ENCODE results near the gene ANKMY1. TPM values are rescaled to one million over a fixed set of nuclear protein-coding genes. Genes with fewer than 3 reads are reported as not detected.

Gene ANKMY1
- polyA plus RNA-seq, 1 experiment, result 6.8 TPM

- no peaks in the 10 kb centered on the region for H3K27me3 ChIP-seq (ENCODE audit: control insufficient read depth, insufficient read depth, low read length)
- POLR2A ChIA-PET, result no interaction called here
- no peak for DNase-seq (ENCODE audit: low read depth)
- H3K36me3 ChIP-seq (ENCODE audit: control insufficient read depth, insufficient read depth, low read length), result no peaks in the 10 kb centered on the region; the same call in 1 of the 2 replicates
- H3K4me3 ChIP-seq (ENCODE audit: low read depth, low read length), result no peak overlapping the region
- CTCF ChIA-PET, result interaction anchor here (0.9 to 2.1 kb wide), 3 partner anchors 11 to 333 kb away, joined by 3 to 9 read pairs (median 3); no protein-coding TSS in a partner anchor
- TF ChIP-seq CTCF (IDR thresholded peaks at IDR 0.05; ENCODE audit: insufficient read depth, low read depth, low read length), result no peak
Observed at GRCh38 chr2:240507778-240508251, 50.0 kb downstream of the ANKMY1 start.

GRCh38 chr2:240507060-240507777, 50.6 kb downstream of the ANKMY1 start:
- ChIA-PET POLR2A (no interaction called here), CTCF (interaction anchor here (0.9 to 2.1 kb wide), 3 partner anchors 10 to 50 kb away, joined by 3 to 9 read pairs (median 3); no protein-coding TSS in a partner anchor)
- Histone ChIP-seq H3K36me3 (ENCODE audit: control insufficient read depth, insufficient read depth, low read length) (no peaks in the 10 kb centered on the region; the same call in 1 of the 2 replicates), H3K27me3 (ENCODE audit: control insufficient read depth, insufficient read depth, low read length) (no peaks in the 10 kb centered on the region), H3K4me3 (ENCODE audit: low read depth, low read length) (no peak overlapping the region)
- no peak for DNase-seq (ENCODE audit: low read depth)
- TF ChIP-seq CTCF (IDR thresholded peaks at IDR 0.05; ENCODE audit: insufficient read depth, low read depth, low read length), result no peak

GRCh38 chr2:240506406-240507059, 51.3 kb downstream of the ANKMY1 start:
- ChIA-PET CTCF (interaction anchor here (1.2 to 3.5 kb wide), 3 partner anchors 8 to 50 kb away, joined by 3 to 9 read pairs (median 9); no protein-coding TSS in a partner anchor), POLR2A (no interaction called here)
- Histone ChIP-seq H3K27me3 (ENCODE audit: control insufficient read depth, insufficient read depth, low read length) (no peaks in the 10 kb centered on the region), H3K4me3 (ENCODE audit: low read depth, low read length) (no peak overlapping the region), H3K36me3 (ENCODE audit: control insufficient read depth, insufficient read depth, low read length) (no peaks in the 10 kb centered on the region; the same call in 1 of the 2 replicates)
- no peak for DNase-seq (ENCODE audit: low read depth)
- TF ChIP-seq CTCF (IDR thresholded peaks at IDR 0.05; ENCODE audit: insufficient read depth, low read depth, low read length), result no peak

- POLR2A ChIA-PET, result no interaction called here
- Histone ChIP-seq H3K27me3 (ENCODE audit: control insufficient read depth, insufficient read depth, low read length) (no peaks in the 10 kb centered on the region), H3K4me3 (ENCODE audit: low read depth, low read length) (no peak overlapping the region), H3K36me3 (ENCODE audit: control insufficient read depth, insufficient read depth, low read length) (no peaks in the 10 kb centered on the region)
- CTCF ChIA-PET, result interaction anchor here (1.1 to 3.5 kb wide), 2 partner anchors 9 kb away, joined by 4 to 9 read pairs; no protein-coding TSS in a partner anchor
- no peak for DNase-seq (ENCODE audit: low read depth)
- no peak for TF ChIP-seq CTCF (IDR thresholded peaks at IDR 0.05; ENCODE audit: insufficient read depth, low read depth, low read length)
Observed at GRCh38 chr2:240505910-240506309, 51.9 kb downstream of the ANKMY1 start.

GRCh38 chr2:240503848-240504247, 53.9 kb downstream of the ANKMY1 start:
- Histone ChIP-seq H3K36me3 (ENCODE audit: control insufficient read depth, insufficient read depth, low read length) (peaks cover 1% of the 10 kb centered on the region; the same call in 1 of the 2 replicates), H3K4me3 (ENCODE audit: low read depth, low read length) (no peak overlapping the region), H3K27me3 (ENCODE audit: control insufficient read depth, insufficient read depth, low read length) (no peaks in the 10 kb centered on the region)
- ChIA-PET POLR2A (no interaction called here), CTCF (interaction anchor here (1.1 to 3.5 kb wide), 2 partner anchors 9 to 11 kb away, joined by 3 to 9 read pairs; no protein-coding TSS in a partner anchor)
- no peak for TF ChIP-seq CTCF (IDR thresholded peaks at IDR 0.05; ENCODE audit: insufficient read depth, low read depth, low read length)
- DNase-seq (ENCODE audit: low read depth), result no peak

All from BJ (cell line).